Neural progenitor cell (in vitro differentiated cells): ENCODE measurements around the gene IL6R.

Experiments used
- EZH2 ChIP-seq: fragments of 200-600 bp; sonication (generic); IDR thresholded peaks from 2 replicates; pipeline ENCODE4 v1.6.1; 2017; ENCODE audit warnings: antibody characterized with exemption, mild to moderate bottlenecking, moderate library complexity
- EZH2phosphoT487 ChIP-seq: fragments of 200-600 bp; sonication (generic); IDR thresholded peaks from 2 replicates; pipeline ENCODE4 v1.6.1; 2017; ENCODE audit warnings: antibody characterized with exemption
- TF ChIP-seq, protein P1 (sequence below): fragments of 200-600 bp; sonication (generic); IDR thresholded peaks from 2 replicates; pipeline ENCODE4 v1.5.1; 2017; ENCODE audit warnings: antibody characterized with exemption, mild to moderate bottlenecking

DNA sequence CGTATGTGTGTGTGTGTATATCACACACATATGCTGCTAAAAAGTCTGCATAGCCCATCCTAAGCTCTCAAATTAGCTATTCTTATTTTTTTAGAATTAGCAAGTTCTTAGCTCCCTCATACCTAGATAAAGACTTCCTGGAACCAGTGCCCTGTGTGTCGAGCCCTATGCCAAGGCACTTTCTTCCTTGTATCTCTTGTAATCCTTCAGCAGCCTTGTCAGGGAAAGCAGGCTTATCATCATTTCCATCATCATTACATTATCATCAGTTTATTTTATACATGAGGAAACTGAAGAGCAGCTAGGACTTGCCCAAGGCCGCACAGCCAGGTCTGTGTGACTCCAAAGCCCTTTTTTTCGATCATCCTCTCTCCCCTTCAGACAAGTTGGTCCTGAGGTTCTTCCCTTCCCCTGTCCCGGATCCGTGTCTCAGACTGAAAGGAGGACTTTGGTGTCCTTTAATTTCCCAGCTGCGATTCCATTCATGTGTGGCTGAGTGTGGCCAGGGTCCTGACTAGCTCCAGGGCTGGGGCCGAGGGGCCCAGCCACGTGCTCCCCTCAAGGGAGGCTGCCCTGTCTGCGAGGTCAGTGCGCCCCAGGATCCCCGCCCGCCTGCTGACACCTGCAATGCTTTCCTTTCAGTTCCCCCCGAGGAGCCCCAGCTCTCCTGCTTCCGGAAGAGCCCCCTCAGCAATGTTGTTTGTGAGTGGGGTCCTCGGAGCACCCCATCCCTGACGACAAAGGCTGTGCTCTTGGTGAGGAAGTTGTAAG is 24.9 kb downstream of the IL6R start:
- TF ChIP-seq, protein P1, sequence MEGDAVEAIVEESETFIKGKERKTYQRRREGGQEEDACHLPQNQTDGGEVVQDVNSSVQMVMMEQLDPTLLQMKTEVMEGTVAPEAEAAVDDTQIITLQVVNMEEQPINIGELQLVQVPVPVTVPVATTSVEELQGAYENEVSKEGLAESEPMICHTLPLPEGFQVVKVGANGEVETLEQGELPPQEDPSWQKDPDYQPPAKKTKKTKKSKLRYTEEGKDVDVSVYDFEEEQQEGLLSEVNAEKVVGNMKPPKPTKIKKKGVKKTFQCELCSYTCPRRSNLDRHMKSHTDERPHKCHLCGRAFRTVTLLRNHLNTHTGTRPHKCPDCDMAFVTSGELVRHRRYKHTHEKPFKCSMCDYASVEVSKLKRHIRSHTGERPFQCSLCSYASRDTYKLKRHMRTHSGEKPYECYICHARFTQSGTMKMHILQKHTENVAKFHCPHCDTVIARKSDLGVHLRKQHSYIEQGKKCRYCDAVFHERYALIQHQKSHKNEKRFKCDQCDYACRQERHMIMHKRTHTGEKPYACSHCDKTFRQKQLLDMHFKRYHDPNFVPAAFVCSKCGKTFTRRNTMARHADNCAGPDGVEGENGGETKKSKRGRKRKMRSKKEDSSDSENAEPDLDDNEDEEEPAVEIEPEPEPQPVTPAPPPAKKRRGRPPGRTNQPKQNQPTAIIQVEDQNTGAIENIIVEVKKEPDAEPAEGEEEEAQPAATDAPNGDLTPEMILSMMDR: no peak
- TF ChIP-seq EZH2 (no peak), EZH2phosphoT487 (no peak)
